Measurements from ENCODE around the gene CEP68.
"Not testable (repeated sequence)": the region's sequence is repeated elsewhere in the genome, so short reads cannot be mapped to it uniquely, and the experiment has no call there.

CEP68 gene

DNA sequence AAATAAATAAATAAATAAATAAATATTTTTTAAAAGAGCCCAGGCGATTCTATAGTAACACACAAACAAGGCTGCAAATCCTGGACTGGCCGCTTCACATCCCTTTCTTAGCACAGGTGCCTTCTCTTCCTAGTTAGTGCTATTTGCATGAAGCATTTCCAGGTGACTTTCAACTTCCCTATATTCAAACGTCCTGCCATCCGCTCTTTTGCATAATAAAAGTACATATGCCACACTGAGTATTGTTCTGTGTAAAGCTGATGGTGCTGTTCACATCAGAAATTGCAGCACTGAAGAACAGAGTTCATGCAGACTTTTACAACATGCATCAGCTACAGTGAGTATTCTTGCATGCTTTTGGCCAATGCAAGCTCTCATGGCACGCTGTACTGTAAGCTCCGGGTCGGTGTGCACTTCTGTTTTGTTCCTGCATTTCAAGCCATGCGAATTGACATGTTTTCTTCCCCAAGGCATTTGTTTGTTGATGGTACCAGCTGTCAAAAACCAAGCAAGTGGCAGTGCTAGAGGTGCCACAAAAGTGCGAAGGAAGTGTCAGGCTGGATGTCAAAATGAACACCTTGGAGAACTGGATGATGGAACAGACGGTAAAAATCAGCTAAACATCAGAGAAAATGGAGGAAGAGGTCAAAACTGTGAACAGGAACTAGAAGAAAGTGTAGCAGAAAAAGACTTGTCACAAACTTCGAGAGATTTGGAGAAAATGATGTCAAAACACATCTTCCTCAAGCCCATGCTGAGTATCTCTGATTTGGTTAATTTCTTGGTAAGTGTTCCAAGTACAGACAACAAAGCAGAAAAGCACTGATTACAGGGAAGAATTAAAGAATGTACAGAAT lies 25.5 kb upstream of the CEP68 start:
- no peak for DNase-seq (ENCODE audit: low read depth in 2 of 2)

DNA sequence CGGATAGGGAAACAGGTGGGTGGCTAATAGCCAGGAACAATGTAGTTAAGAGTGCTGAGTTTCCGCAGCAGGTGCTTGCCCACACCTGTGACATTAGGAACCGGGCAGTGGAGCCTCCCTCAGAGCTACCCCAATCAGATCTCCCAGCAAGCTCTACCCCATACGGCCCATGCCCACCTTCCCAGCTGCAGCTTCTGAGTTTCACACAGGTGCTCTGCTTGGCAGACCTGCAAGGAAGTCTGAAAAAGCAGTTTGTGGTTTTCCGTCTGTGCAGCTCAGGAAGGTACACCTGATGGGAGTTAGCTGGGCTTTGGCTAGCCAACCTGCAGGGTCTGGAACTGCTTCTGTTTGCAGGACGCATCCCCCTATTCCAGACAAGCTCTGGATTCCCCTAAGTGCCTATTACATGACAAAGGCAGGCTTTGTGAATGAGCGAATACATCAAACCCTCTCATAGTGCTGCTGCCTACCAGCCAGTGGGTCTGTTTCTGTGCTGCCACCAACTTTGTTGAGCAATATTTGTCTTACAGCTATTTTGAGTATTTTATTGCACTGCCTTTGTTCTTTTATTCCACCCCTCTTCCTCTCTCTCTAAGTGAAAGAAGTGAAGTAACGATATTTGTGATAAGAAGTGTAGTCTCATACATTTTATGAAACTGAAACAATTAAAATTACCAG lies 24.7 kb upstream of the CEP68 start:
- DNase-seq (ENCODE audit: low read depth in 2 of 2): no peak

DNA sequence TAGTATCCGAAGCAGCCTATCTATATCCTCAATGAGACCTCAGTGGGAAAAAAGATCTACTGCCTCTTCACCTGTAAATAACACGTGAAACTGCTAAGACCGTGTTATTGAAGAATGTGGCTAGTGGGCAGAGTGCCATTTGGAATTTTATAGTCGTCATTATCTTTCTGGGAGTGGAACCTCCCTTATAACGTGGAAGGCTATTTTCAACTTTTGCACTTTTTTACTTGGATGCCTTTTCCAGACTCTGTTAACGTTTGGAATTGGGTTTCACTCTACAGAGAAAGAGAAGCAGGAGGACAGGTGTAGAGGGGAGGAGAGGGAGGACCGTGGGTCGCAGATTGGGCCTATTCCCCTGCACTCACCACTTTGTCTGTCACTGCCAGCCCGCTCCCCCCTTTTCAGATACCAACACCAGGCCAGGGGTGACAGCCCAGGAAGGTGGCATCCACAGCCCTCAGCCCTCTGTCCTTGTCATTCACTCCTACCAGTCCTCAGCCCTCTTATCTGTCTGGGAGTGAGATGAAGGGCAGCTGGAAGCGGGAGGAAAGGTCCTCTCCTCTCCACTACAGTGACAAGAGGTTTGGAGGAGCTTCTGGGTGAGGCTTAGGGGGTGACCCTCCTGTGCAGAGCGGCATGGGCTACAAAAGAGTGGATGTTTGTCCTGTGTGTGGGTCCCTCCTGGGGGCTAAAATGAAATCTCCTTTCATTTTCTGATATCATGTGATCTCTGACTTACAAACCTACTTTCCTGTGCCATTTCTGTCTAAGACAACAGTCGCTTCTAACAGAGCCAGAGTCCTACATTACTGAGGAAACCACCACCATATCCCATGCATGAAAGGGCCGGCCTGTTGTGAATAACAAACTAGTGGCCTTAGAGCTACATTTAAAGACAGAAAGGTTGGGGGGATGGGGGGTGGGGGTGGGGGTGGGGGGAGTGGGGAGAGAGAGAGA lies 23.9 kb upstream of the CEP68 start:
- no peak for DNase-seq (ENCODE audit: low read depth in 2 of 2)

DNA sequence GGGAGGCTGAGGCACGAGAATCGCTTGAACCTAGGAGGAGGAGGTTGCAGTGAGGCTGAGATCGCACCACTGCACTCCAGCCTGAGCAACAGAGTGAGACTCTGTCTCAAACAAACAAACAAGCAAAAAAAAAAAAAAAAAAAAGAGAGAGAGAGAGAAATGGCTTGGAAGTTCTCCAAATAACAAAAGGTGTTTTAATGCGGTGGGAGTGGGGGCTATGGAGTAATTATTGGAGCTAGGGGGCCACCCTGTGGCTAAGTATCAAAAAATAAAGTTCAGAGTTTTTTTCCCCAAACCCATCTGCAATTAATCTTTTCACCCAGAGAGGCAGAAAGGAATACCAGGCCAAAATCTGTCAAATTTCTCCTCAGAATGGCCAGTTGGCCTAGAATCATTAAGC lies 23.0 kb upstream of the CEP68 start:
- no peak for DNase-seq (ENCODE audit: low read depth in 2 of 2)

DNA sequence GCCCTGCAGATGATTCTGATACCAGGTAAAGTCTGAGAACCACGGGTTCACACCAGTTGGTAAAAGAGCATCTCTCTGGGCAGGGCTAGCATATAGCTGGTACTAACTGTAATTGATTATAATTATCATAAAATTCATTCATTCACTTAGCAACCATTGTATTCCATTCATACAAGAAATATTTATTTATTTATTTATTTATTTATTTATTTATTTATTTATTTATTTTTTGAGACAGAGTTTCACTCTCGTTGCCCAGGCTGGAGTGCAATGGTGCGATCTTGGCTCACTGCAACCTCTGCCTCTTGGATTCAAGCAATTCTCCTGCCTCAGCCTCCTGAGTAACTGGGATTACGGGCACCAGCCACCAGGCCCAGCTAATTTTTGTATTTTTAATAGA lies 22.5 kb upstream of the CEP68 start:
- not testable (repeated sequence) for DNase-seq (ENCODE audit: low read depth in 2 of 2)

DNA sequence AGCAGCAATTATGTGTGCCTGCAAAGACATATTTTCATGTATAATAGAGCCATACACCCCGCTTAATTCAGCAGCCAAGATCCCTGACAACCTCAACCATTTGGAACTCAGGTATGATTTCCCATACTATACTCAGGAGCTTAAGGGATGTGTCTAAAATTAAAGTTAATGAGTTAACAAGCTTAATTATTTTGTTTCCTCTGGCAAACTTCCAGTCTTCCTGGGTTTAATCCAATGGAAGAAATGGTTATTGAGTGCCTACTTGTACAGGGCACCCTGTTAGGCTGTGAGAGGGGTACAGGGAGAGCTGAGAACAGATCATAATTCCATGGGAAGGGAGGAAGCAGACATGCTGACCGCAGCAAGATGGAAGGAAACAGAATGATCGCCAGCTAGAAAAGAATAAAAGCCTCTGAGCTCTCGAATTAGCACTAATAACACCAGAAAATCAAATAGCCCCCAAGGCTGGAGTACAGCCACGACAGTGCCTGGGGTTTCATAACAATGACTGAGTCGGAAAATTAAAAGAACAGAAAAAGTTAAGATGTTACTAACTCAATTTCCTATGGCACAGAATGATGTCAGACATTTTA lies 20.8 kb upstream of the CEP68 start:
- DNase-seq (ENCODE audit: low read depth in 2 of 2): no peak

DNA sequence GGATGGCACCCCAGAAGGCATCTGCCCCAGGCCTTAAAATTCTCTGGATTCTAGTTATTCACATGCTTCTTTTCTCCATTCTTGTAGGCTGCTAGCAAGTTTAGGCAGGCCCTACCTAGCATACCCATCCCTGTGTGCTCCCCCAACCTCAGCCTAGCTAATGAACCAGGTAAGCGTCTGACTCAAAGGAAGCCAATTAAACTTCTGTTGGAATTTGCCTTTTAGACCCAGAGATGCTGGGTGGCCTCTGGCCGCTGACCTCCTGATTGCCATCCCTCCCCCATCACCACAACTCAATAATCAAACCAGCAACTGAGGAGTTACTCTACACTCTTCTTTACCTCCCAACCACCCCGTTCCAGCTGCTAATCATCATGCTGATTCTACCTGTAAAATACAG lies 19.0 kb upstream of the CEP68 start:
- no peak for DNase-seq (ENCODE audit: low read depth in 2 of 2)

DNA sequence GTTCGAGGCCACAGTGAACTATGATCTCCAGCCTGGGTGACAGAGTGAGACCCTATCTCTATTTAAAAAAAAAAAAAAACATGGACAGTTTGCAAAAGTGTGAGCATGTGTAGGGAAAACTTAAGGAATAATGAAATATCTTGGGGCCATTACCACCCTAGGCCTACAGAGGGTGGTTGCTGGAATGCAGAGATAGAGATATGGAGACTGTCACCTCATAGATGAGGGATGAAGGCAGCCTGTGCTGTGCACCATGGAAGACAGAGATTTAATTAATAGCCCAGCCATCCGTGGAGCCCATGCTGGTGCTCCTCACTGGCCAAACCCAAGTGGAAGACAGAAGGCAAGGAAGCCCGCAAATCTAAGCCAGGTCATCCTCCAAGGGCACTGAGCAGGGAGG lies 16.6 kb upstream of the CEP68 start:
- no peak for DNase-seq (ENCODE audit: low read depth in 2 of 2)

DNA sequence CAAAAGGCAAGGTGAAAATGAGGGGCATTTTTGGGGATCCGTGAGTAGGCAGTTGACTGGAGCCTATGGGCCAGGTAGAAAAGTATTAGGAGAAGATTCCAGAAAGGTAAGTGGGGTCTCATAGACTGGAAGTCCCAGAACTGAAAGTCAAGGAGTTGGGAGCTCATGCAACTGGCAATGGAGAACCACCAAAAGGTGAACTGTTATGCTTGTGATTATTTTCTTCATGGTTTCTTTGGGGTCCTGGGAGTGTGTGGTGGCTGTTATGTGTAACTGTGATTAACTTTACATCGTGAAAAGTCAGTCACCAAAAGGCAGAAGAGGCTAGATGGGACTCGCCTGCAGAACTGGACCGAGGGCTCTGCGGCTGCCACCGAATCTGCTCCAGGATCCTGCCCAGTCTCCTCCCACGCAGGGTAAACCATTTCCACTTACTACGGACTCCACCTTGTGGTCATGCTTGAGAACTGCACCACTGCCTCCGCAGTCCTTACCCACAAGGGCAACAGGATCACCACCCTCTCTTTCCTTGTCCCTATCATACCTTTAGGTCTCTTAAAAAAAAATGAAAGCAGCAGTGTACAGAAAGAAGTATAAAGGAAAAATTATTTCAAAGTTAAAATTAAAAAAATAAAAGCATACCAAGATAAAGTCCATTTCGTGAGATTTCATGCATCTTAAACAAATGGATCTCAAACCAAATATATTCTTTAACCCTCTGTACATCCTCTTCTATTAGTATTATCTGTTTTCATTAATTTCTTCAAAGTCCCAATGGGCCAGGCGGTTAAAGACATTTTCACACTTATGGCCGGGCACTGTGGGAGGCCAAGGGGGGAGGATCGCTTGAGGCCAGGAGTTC lies 15.6 kb upstream of the CEP68 start:
- peak; percentile 58 to 63 for DNase-seq (ENCODE audit: low read depth in 2 of 2)

DNA sequence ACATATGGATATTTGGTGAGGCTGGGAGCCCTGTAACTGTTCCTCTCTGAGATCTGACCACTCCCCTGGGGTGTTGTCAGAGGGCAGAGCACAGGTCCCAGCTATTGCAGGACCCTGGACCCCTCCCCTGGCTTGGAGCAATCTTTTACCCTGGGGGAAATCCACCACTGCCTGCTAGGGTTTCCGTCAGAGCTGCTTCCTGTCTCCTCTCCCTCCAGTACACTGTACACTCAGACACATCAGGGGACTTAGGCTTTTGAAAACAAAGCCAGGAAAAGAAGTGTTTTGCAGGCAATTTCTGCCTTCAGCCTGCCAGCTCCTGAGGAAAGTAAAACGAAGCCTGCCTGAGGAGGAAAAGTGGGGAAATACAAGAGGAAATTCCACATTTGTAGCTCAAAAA lies 13.2 kb upstream of the CEP68 start:
- no peak for DNase-seq (ENCODE audit: low read depth in 2 of 2)

DNA sequence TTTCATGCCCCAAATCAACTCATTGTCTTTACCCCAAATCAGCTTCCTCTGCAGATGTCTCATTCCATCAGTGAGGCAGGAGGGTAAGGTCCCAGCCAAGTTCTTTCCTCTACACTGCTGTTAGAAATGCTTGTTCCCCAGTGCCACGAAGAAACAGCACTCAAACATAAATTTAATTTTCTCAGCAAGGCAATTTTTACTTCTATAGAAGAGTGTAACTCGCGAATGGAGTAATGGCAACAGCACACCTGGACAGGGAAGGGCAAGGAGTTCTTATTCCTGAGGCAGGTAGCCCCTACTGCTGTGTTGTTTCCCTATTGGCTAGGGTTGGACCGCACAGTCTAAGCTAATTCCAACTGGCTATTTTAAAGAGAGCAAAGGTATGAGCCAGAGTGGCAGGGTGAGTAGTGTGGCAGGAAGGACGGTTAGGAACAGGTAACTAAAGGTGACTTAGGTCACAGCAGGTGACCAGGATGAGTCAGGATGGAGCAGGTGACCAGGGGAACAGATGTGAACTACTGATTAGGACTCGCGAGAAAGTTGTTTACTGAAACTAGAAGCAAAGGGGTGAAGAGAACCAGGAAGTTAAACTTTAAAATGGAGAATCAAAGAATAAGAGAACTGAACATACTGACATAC lies 12.0 kb upstream of the CEP68 start:
- no peak for DNase-seq (ENCODE audit: low read depth in 2 of 2)

DNA sequence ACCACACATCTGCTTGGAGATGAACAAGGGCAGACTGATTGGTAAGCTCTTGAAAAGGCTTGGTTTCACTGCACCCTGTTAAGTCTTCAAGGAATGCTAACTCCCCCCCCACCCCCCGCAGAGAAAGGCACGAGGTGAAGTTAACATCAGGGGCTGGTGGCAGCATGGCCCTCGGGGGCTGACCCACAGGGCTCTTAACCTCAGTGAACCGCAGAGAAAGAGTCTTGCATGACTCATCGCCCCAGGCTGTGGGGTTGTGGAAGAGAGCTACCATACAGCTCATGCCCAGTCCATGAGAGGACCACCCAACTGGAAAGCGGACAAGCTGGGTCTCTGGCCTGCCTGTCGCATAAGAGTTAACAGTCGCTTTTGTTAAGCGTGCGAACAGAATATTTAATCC lies 10.6 kb upstream of the CEP68 start:
- no peak for DNase-seq (ENCODE audit: low read depth in 2 of 2)

DNA sequence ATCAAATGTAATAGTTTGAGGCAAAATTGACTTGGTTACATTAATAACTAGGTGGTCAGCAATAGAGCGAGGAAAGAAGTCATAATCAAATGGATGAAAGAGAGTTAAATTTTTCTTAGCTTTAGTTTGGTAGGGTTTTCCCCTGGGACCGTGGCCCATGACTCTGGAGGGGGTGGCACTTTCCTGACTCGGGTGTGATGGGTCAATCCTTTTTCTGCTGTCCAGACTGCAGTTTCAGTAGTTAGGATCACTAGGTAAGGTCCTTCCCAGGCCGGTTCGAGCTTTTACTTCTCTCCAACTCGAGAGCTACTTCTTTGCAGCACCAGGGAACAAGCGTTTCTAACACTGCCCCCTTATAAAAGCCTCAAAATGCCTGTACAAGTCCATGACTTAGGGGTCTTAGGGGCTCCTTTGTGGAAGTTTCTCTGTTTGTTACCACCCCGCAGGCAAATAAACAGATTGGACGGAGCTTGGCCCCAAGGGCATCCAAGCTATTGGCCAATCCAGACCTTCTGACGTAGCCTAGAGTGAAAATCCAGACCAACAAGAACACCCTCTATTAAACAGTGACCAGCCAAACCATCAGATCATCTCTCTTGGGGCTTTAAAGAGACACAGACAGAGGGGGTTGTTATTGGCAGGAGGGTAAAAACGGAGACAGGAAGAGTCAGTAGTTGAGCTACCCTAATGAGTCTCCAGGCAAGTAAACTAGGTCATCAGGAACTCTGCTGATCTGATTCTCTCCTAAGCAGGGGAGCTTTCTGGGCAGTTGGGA lies 9.4 kb upstream of the CEP68 start:
- no peak for DNase-seq (ENCODE audit: low read depth in 2 of 2)

DNA sequence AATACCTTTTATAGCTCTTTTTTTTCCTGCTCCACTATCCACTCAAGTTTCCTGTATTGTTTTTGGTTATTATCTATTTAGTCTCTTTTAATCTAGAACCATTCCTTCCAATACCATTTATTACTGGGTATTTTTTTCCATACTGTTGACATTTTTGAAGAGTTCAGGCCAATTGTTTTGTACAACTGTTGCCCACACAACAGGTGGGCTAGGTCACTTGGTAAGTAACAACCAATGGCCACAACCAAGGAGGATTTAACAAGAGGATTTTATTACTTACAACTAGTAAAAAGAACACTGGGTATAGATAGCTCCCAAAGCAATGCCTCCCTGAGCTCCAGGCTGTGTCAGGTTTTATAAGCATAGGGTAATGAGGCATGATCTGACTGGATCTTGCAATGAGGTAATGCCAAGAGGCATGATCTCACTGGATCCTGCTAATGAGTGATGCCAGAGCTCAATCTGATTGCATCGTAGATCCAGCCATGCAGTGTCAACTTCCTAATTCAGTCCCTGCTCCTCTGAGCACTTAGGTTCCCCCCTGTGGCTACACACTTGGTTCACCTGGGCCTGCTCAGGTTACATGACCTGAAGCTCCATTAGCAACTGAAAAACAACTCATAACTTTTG lies 7.1 kb upstream of the CEP68 start:
- no peak for DNase-seq (ENCODE audit: low read depth in 2 of 2)

DNA sequence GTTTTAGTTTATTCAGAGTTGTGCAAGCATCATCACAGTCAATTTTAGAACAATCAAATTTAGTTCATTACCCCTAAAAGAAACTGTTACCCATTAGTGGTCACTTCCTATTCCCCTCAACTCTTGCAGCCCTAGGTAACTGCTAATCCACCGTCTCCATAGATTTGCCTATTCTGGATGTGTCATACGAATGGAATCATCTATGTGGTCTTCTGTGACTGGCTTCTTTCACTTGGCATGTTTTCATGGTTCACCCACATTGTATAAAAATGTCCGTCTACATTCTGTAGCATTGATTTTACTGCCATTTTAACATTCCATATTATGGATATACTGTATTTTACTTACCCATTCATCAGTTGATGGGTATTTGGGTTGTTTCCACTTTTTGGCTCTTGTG lies 5.3 kb upstream of the CEP68 start:
- DNase-seq (ENCODE audit: low read depth in 2 of 2): no peak

DNA sequence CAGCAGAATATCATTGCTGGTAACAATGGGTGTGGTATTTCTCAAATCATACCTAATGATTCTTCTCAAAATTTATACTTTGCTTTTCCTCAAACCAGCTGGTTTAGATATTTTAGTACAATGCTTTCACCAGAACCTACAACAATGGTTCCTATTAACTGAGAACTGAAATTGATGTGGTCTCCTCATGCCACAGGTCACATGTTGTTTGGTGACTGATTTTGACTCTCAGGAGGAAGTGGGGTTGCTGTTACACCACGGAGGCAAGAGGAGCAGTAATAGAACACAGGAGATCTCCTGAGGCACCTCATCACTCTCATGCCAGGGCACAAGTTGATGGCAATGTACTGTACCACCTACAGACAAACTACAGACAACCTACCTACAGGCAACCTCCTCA lies 3.0 kb upstream of the CEP68 start:
- DNase-seq (ENCODE audit: low read depth in 2 of 2): no peak

DNA sequence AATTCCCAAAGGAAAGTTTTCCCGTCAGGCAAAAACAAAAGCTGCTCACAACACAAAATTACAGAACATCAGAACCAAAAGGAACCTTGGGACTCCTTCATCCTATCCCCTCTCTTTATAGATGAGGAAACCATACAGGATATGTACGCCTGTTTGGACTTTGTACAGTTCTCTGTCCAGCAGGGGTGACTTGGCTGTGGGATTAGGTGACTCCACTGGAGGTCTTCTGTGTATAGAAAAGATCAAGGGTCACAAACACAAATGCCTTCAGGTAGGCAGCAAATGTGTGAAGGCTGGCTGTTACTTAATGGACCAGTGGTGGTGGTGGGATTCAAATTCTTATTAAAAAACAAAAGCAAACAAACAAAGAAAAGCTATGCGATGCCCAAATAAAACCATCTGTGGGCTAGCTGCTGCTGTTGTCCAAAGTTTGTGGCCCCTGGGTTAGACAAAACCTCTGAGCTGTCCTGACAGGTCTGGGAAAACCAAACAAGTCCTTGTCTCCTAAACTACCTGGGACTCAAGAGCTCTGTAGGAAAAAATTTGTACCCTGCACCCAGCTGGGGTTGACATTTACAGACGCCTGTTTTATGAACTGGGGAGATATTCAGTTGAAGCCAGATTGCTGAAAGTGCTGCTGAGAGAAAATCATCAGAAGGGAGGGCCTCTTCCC lies 1.3 kb upstream of the CEP68 start:
- DNase-seq (ENCODE audit: low read depth in 2 of 2): no peak

DNA sequence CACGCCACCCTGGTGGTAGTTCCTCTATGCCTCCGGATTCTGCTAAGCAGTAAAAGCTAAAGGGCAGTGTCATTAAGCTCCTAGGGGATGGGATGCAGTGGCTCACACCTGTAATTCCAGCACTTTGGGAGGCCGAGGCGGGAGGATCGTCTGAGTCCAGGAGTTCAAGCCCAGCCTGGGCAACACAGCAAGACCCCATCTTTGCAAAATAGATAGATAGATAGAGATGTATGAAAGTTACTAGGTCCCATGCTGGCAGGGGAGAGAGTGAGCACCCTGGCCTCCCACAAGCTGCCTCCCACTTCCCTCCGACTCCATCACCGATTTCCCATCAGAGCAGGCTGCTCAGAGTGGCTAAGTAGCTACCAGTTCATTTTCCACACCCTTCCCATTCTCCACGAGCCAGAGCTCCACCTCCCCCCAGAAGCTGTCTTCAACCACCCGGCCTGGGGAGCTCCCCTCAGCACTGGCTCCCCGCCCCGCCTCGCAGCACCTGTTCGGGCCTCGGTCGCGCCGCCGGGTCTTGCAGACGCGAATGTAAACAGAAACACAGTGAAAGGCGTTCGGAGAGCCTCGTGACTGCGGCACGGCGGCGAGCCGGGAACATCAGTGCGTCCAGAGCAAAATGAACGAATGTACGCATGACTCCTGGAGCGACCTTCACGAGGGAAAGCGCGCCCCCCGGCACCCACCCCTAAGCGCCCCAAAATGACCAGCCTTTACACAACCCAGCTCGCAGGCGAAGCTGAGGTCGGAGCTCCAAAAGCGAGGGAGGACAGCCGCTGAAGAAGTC lies 598 bp upstream of the CEP68 start:
- DNase-seq (ENCODE audit: low read depth in 2 of 2): peak in 1 of 2 donors; percentile 33

Data from stimulated activated CD4-positive, alpha-beta T cell treated with anti-CD3 and anti-CD28 coated beads, Interleukin-15, amount 100 ng/mL, for 48 hours (primary cell).